SU-DHL-6 (cell line): ENCODE measurements around the gene ATCAY.

Experiments
- CTCF ChIP-seq: fragments of 200-600 bp; sonication (generic); IDR thresholded peaks from one replicate; pipeline ENCODE4 v1.5.1; 2017; ENCODE audit warnings: antibody characterized with exemption, mild to moderate bottlenecking, low read length, moderate library complexity; ENCODE audit not compliant: insufficient read depth, poor library complexity, severe bottlenecking
- EZH2phosphoT487 ChIP-seq: fragments of 200-600 bp; sonication (generic), shearing (Covaris generic); conservative IDR thresholded peaks from 2 replicates; pipeline ENCODE4 v1.6.1; 2018; ENCODE audit warnings: mild to moderate bottlenecking, antibody characterized with exemption, low read length, moderate library complexity, mixed read lengths

- TF ChIP-seq EZH2phosphoT487, result no peak
- TF ChIP-seq CTCF, result no peak
These were observed 16.8 kb upstream of the ATCAY start for GRCh38 chr19:3863648-3864047.
